ENCODE data around the gene ASIC4. TPM values are rescaled to one million over a fixed set of nuclear protein-coding genes. Genes with fewer than 3 reads are reported as not detected.

ASIC4 gene
- total and polyA plus RNA-seq, 2 of the 13 experiments (the other 11 are each of a cell fraction or from before 2014, with no cell fraction given), result 0.03 TPM; not detected in 1

GRCh38 chr2:219498280-219499057, 15.8 kb upstream of the ASIC4 start, which contains the start of gene GMPPA (continued):
- TF ChIP-seq, protein P1, sequence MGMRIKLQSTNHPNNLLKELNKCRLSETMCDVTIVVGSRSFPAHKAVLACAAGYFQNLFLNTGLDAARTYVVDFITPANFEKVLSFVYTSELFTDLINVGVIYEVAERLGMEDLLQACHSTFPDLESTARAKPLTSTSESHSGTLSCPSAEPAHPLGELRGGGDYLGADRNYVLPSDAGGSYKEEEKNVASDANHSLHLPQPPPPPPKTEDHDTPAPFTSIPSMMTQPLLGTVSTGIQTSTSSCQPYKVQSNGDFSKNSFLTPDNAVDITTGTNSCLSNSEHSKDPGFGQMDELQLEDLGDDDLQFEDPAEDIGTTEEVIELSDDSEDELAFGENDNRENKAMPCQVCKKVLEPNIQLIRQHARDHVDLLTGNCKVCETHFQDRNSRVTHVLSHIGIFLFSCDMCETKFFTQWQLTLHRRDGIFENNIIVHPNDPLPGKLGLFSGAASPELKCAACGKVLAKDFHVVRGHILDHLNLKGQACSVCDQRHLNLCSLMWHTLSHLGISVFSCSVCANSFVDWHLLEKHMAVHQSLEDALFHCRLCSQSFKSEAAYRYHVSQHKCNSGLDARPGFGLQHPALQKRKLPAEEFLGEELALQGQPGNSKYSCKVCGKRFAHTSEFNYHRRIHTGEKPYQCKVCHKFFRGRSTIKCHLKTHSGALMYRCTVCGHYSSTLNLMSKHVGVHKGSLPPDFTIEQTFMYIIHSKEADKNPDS (CRISPR knock-in tag; IDR thresholded peaks at IDR 0.05), result peak; percentile 53; the same call in 1 of the 2 replicates
- TF ChIP-seq SALL2 (CRISPR knock-in tag; IDR thresholded peaks at IDR 0.05) (peak; percentile 70), ZBTB10 (CRISPR knock-in tag; IDR thresholded peaks at IDR 0.05; ENCODE audit: borderline replicate concordance) (0 out of 2 replicates have a peak, but pooled peaks have one; percentile 3), U2AF1 (optimal IDR thresholded peaks at IDR 0.05; ENCODE audit: low read depth, low read length) (peak; percentile 45), KIAA2018 (CRISPR knock-in tag; IDR thresholded peaks at IDR 0.05; ENCODE audit: borderline replicate concordance) (peak; percentile 81; the same call in 1 of the 2 replicates), ZNF615 (CRISPR knock-in tag; IDR thresholded peaks at IDR 0.05; ENCODE audit: borderline replicate concordance) (no peak), HNF4A (CRISPR knock-in tag; IDR thresholded peaks at IDR 0.05) (peak; percentile 64), HOXA7 (CRISPR knock-in tag; IDR thresholded peaks at IDR 0.05) (no peak), ZNF746 (CRISPR knock-in tag; IDR thresholded peaks at IDR 0.05) (peak; percentile 21; the same call in 1 of the 2 replicates), ZNF574 (CRISPR knock-in tag; IDR thresholded peaks at IDR 0.05) (peak; percentile 87)

Data from HepG2 (cell line).